HG02571 (cell line): ENCODE results near the gene PHKG2.

ENCODE experiments used
- ATAC-seq: cut with Tn5 transposase; IDR thresholded peaks from one replicate; pipeline ENCODE4 v1.9.1; 2021; ENCODE audit warnings: mild to moderate bottlenecking, moderate library complexity; ENCODE audit not compliant: unreplicated experiment

The PHKG2 gene

DNA sequence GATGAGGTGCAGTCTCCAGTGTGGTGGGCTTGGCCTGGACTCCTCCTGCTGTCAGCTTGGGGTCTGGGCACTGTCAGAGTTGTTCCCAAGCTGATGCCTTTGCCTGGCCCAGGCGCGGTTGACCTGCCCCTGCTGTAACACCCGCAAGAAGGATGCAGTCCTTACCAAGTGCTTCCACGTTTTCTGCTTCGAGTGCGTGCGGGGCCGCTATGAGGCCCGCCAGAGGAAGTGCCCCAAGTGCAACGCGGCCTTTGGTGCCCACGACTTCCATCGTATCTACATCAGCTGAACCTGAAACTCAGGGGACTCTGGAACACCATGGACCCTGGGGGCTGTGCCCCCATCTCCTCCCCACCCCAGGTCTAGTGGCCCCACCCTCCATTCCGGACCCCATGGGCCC, 25.6 kb downstream of the PHKG2 start:
- ATAC-seq: no peak

DNA sequence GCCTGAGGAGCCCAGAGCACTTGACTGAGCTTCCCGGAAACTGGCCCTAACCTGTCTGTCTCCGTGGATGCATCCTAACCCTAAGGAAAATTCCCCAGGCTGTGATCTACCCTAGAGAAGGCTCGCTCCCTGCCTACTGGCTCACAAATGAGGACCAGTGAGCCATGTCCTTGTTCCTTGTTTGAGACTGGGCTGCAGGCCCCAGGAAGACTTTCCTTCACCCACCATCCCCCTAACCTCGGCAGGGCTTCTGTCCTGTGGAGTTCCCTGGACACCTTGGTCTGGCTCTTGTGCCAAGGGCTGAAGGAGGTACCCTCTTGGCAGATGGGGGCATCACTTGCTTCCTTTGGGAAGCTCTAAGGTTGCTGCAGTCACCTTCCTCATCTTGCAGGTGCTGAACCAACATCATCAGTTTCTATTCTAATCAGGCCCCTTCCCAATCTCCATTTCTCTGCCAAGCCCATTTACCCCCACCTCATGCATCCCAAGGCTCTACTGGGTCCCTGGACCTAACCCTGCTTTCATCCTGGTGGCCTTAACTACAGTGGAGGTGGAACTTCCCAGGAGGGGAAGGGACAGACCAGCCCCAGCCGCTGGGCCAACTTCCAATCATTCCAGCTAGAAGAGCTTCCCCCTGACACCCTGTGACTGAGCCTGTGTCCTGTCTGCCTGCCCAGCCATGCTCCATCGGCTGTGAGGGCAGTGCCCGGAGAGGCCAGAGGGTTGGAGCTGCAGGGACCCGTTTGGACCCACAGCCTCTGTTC, 26.3 kb downstream of the PHKG2 start:
- ATAC-seq: no peak

DNA sequence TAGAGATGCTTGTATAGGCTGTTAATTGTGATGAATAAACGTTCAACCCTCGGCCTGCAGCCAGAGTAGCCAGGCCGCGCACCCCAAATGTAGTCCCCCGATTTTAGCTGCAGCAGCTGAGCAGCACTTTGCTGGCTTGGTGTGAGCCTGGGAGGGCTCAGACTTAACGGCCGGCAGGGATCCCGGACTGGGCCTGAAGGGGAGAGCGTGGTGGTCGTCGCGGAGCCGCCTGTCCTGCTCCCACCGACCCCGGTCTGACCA, 26.8 kb downstream of the PHKG2 start:
- no peak for ATAC-seq

DNA sequence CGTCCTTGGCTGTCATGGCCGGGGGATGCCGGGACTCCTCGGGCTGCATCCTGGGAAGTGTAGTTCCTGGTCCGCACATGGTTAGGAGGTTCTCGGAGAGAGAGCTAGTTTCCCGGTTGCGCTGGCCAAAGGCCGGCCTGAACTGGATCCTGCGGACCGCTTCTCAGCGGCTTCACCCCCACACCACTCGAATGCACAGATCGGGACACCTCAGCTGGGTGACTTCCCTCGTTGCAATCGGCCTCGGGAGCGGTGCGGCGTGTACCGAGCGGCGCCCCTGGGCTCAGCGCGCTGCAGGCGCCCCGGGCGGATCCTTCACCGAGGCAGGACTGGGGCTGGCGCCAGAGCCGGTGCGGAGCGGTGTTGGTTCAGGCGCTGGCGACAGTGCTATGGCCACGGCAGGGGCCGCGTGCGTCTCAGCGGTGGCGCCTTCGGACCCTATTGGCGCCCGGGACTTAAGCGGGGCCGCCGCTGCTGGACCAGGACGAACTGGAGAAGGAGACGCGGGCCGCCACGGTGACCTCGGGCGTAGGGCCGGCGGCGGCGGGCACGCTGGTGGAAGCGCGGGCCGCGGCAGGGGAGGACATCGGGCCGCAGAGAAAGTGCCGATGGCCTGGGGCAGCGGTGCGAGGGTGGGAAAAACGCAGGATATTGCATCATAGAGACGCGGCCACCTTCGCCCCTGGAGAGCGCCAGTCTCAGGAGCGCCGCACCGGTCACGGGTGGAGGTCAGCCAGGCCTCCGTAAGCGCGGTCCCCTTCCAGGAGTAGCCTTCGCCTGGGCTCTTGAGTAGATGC, 27.4 kb downstream of the PHKG2 start:
- ATAC-seq: no peak

DNA sequence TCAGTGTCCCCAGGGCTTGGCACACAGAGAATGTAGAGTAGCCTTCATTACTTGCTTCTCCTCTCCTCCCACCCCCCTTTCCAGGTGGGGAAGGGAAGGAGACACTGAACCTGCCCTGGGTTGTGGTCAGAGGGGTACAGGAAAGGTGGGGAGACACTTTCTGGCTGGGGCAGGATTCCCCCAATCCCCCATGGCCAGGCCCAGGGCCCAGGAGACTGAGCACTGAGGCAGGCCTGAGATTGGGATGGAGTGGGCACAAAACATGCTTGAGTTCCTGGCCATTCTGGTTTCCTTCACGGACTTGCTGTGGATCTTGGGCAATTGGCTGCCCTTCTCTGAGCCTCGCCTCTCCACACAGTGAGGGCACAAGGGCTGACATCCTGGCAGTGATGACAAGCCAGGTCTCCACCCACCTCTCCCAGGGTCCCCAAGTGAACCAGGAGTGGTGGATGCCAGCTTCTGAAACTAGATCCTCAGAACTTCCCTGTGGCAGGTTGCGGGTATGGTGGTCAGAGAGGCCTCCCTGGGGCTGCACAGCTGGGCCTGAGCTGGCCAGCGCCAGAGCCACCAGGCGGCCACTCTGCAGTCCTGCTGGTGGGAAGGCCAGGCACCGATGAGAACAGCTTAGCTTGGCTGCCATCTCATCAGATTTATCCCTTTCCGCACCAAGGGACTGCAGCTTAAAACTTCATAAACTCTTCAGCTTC, 29.5 kb downstream of the PHKG2 start:
- no peak for ATAC-seq

DNA sequence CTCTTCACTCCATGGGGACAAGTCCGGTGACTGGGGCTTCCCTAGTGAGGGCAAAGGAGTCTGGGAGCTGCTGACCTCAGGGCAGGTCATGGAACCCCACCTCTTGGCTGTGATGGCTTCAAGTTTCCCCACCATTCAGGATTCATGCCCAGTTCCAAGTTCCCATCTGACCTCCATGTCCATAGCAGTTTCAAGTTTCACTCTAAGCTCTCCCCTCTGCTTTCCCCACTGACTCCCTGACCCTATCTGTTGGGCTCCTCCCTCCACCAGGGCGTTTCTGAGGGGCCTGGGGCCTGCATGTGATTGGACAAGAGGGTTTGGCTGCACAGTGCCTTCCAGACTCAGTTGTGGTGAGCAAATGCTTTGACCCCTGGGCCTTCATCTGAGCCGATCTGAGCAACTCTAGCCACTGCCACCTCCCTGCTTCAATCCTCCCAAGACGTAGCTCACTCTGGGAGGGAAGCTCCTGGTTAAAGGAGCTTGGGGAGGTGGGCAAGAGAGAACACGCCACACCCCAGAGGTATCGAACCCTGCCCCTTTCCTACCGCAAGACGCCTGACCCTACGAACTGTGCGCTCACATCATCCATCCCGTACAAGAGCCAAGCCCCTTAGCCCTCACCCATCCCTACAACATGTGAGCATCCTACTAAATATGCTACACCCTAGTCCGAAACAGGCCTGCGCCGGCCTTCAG, 30.5 kb downstream of the PHKG2 start:
- ATAC-seq: no peak

DNA sequence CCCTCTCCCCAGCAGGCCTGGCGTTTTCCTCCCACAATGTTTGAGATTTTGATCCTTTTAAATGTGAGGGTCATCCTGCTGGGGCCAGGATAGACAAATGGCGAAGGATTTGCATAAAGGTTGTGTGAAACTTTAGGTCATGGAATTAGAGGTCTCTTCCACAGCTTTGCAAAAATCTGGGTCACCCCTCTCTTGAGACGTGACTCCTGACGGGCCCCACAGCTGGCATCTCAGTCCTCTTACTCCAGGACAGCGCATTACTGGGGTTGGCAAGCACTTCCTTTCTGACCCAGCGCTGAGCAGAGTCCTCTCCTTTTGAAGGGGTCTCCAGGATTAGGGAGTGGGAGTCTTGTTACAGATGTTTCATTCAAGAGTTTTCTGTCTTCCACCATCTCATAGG, 31.4 kb downstream of the PHKG2 start:
- no peak for ATAC-seq

DNA sequence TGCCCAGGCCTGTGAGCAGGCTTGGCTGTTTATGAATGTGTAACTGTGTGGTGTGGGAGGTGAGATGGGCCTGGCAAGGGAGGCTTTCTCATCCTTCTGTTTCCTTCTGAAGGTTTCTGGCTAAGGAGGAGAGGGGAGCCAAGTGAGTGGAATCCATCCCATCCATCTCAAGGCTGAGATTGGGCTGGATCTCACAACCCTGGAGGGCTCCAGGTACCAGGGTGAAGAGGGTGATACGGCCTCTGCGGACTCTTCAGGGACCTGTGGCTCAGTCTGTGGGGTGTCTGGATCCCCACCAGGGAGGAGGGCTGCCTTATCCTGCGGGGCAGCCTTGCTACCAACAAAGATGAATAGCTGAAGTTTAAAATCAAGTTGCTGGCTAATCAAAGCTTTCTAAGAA, 31.8 kb downstream of the PHKG2 start:
- ATAC-seq: no peak

DNA sequence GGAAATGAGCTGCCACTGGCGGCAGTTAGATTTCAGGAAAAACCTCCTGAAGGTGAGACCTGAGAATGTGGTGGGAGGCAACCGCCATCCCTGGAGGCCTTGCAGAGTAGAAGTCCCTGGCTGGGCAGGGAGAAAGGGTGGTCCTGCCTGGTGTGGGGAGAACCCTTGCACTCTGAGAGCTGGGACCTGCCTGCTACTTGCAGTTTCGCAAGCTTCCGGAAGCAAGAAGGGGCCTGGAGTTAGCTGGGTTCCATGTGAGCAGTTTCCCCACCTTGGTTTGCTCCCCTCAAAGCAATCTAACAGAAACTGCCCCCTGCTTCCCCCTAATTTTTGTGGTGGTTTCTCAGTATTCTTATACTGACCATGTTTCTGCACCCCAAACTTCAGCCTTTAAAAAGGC, 32.3 kb downstream of the PHKG2 start:
- ATAC-seq: no peak

DNA sequence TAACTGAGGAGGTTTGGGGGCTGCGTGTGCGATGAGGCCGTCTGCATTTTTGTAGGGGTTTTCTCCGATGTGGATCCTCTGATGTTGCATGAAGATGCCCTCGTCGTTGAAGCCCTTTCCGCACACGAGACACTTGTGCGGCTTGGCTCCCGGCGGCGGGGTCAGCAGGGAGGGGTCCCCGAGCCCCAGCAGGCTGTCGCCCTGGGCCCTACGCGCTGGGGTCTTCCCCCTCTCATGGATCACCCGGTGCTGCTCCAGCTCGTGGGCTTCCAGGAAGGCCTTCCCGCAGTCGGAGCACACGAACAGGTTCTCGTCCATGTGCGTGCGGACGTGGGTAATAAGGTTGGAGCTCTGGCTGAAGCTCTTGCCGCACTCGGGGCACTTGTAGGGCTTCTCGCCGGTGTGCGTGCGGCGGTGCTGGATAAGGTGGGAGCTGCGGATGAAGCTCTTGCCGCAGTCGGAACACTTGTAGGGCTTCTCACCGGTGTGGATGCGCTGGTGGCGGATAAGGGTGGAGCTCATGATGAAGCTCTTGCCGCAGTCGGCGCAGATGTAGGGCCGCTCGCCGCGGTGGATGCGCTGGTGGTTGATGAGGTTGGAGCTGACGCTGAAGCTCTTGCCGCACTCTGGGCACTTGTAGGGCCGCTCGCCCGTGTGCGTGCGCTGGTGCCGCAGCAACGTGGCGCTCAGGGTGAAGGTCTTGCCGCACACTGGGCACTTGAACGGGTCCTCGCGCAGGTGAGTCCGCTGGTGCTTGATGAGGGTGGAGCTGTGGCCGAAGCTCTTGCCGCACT, 34.5 kb downstream of the PHKG2 start:
- ATAC-seq: no peak

DNA sequence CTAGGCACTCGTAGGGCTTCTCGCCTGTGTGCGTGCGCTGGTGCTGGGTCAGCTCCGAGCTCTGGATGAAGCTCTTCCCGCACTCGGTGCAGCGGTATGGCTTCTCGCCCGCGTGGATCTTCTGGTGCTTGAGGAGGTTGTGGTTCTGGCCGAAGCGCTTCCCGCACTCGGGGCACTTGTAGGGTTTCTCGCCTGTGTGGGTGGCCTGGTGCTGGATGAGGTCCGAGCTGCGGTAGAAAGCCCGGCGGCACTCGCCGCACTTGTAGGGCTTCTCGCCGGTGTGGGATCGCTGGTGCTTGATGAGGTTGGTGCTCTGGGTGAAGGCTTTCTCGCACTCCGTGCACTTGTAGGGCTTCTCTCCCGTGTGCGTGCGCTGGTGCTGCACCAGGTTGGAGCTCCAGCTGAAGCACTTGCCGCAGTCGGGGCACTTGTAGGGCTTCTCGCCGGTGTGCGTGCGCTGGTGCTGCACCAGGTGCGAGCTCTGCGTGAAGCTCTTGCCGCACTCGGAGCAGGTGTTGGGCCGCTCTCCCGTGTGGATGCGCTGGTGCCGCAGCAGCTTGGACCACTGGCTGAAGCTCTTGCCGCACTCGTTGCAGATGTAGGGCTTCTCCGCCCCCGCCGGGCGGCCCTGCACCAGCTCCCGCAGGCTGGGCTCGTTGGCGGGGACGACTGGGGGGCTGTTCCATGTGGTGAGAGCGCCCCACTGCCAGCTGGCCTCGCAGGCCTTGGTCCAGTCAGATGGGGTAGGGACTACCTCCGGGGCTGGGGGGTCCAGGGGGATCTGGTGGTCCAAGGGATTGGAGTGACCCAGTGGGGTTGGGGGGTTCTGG, 35.3 kb downstream of the PHKG2 start:
- no peak for ATAC-seq

DNA sequence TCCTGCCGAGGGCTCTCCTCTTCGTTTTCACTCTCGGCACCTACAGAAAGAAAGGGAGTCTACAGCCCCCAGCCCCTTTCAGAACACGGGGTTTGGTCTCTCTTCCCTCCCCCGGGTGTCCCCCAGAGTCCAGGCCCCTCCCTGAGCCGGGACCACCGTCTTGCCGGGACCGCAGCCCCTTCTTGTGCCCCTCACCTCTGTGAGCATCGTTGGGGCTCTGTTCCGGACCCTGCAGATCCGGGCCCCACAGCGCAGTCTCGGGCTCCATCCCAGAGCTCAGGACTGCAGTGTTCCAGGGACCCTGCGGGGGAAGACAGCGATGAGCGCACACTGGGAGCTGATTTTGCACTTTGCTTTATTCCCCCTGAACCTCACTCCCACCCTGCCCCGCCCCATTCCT, 36.0 kb downstream of the PHKG2 start:
- no peak for ATAC-seq

DNA sequence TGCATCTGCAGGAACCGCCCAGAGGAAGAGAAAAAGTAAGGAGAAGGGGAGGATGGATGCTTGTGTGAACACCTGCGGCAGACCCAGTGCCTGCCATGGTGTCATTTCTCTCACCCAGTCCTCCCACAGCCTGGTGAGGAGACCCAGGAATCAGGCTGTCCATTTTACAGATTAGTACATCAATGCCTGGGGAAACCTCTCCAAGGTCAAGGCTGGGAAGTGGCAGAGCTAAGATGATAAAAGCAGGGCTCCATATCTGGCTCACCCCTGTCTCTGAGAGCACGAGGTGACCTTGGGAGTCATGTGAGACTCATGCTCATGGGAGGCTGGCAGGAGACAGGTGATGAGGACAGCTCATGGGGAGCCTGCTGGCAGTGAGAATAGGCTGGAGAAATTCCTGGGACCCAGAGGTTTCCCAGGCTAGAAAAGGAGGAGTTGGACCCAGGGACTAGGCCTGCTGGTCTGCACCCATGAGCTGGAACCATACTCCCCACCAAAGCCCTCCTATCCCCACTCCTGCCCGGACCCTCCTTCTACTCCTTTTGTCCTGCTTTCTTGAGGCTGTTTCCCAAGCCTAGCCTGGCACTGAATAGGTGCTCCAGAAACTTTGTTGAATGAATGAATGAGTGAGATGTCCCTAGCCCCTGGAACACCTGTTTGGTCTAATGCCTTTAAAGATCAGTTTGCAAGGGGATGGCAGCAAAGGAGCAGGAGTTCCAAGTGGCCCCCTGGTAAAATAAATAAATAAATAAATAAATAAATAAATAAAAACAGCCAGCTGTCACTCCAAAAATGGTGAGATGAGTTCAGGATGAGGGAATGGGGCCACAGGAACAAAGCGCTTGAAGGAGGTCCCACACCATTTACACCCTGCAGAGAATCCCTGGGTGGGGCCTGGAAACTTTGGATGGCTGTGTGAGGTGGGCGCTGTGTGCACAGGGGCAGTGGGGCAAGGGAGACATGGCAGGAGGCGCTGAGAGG, 37.2 kb downstream of the PHKG2 start:
- no peak for ATAC-seq

DNA sequence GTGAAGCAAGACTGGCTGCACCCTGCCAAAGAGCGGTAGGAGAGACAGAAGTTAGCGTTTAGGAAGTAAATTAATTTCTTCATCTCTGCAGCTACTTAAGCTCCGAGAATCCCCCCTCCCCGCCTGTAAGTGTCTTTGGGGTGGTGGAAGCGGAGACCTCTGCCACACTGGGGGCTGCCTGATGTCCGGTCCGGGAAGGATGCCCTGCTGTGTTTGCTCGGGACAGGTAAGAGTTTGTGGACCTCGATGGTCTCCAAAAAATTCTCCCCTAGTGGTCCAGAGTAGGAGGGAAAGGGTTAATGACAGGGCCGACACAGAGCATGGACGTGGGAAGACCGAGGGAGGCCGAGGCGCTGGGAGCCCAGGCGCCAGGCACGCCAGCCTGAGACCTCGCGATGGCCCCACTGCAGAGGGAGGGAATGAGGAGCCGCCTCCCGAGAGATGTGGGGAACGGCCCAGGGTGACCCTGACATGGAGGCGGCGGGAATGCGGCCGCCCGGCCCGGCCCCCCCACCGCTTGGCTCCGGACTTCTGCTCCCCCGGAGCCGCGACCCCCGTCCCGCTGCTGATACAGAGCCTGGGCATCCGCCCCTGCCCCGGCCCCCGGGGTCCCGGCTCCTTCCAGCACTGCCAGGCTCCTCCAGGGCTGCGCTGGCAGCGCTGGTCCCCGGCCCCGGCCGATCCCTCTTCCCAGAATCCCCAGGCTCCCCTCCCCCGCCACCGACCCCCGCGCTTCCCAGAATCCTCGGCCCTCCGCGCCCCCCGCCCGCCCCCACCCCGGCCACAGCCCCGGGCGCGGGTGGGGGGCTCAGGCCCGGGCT, 38.1 kb downstream of the PHKG2 start:
- ATAC-seq: no peak

DNA sequence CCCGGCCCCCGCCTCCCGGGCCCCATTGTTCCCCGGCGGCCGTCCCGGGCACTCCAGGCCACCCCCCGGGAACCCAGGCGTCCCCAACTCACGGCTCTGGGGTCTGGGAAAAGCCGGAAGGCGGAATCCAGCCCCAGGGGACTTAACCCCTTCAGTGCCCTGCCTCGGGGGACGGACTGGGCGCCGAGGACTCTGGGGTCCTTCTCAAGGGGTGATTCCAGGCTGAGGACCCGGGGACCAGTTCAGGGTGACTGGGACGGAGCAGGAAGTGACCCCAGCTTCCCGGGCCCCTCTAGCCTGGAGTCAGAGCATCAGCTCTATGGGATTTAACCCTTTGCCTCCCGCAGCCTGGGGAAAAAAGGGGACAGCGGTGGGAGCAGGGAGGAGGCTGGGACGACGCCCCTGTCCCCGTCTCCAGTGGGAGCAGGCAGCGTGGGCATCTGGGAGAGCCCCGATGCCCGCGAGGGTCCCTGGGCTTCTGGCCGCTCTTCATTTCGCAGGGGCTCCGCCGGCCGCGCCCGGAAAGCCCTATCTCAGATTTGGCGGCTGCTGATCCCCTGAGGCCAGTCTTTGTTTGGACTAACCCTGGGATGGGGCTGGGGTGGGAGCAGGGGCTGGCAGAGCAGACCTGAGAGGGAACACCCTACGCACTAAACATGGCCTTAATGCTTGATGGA, 38.8 kb downstream of the PHKG2 start, which contains the start of gene ZNF629:
TSS of gene ZNF629 (minus strand) at position 270 of the 677 bp plus-strand sequence. CDS start 2,723 bp downstream, outside the sequence.
- ATAC-seq: no peak

DNA sequence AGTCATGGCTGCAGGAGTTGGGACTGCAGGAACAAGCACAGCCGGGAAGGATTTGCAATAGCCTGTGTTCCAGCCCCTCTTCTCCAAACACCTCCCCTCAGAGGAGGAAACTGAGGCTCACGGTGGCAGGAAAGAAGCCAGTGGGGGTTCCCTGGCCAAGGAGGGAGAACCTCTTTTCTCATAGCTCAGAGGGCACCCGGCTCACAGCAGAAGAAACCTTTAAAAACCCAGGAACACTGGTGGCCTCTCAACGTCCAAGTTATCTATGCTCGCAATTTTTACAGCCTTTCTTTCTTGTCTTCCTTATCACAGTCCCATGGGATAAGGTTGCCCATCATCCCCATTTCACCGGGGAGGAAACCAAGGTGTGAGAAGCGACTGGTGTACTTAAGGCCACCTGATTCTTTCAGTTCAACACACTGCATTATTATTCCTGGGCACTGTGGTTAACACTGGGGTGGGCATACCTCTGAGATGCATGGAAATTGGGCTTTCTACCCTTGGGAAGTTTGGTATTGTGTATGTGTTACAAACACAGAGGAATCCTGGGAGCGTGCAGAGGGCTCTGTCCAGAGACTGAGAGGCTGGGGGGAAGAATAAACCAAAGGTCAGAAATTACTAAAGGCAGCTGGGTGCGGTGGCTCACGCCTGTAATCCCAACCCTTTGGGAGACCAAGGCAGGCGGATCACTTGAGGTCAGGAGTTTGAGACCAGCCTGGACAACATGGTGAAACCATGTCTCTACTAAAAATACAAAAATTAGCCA, 39.6 kb downstream of the PHKG2 start:
- no peak for ATAC-seq
